MM.1S (cell line): Measurements from ENCODE around the gene DIPK1C.

Experiments
- CTCF ChIP-seq: fragments of 300-600 bp; sonication (generic); IDR thresholded peaks from 2 replicates; pipeline ENCODE4 v1.5.1; 2016; ENCODE audit warnings: antibody characterized with exemption, low read length, mixed read lengths
- EZH2 ChIP-seq: fragments of 300-600 bp; sonication (generic); optimal IDR thresholded peaks from 2 replicates; pipeline ENCODE3; 2017; ENCODE audit warnings: low read depth, mild to moderate bottlenecking, antibody characterized with exemption, low read length, mixed read lengths

GRCh38 chr18:74498712-74499627, 41.9 kb upstream of the DIPK1C start:
- no peak for TF ChIP-seq EZH2
- no peak for TF ChIP-seq CTCF
